DOHH2 (cell line): ENCODE measurements around the gene CLK3.

Source experiments
- H3F3A ChIP-seq: fragments of 200-600 bp; sonication (generic), shearing (Covaris generic); 2 replicates; pipeline ENCODE4 v1.6.0; 2016; ENCODE audit warnings: antibody characterized with exemption, mild to moderate bottlenecking; ENCODE audit not compliant: control insufficient read depth, insufficient read depth
- H3K27ac ChIP-seq: fragments of 200-600 bp; sonication (generic); 2 replicates; pipeline ENCODE4 v1.5.1; 2014; ENCODE audit warnings: low read depth, mild to moderate bottlenecking, low read length, moderate library complexity
- H3K27me3 ChIP-seq: fragments of 200-600 bp; sonication (generic); 2 replicates; pipeline ENCODE4 v1.6.1; 2014; ENCODE audit warnings: mild to moderate bottlenecking, low read length, mixed read lengths; ENCODE audit not compliant: control insufficient read depth
- H3K36me3 ChIP-seq: fragments of 200-600 bp; sonication (generic); 2 replicates; pipeline ENCODE4 v1.6.1; 2014; ENCODE audit warnings: mild to moderate bottlenecking, low read length, moderate library complexity, mixed read lengths; ENCODE audit not compliant: control insufficient read depth
- H3K4me1 ChIP-seq: fragments of 200-600 bp; sonication (generic); 2 replicates; pipeline ENCODE4 v1.6.1; 2014; ENCODE audit warnings: mild to moderate bottlenecking, low read length, mixed read lengths; ENCODE audit not compliant: control insufficient read depth
- H3K4me2 ChIP-seq: fragments of 200-600 bp; sonication (generic); 2 replicates; pipeline ENCODE4 v1.6.0; 2014; ENCODE audit warnings: mild to moderate bottlenecking, low read length, moderate library complexity
- H3K4me3 ChIP-seq: fragments of 200-600 bp; sonication (generic); 2 replicates; pipeline ENCODE4 v1.5.1; 2014; ENCODE audit warnings: mild to moderate bottlenecking, low read length, mixed read lengths
- H3K79me2 ChIP-seq: fragments of 200-600 bp; sonication (generic); 2 replicates; pipeline ENCODE4 v1.6.1; 2014; ENCODE audit warnings: mild to moderate bottlenecking, low read length, mixed read lengths; ENCODE audit not compliant: control insufficient read depth
- H3K9me2 ChIP-seq: fragments of 200-600 bp; sonication (generic); replicated peaks from 2 replicates; pipeline ENCODE4 v1.6.1; 2014; ENCODE audit warnings: mild to moderate bottlenecking, low read length, mixed read lengths; ENCODE audit not compliant: control insufficient read depth
- H3K9me3 ChIP-seq: fragments of 200-600 bp; sonication (generic); 2 replicates; pipeline ENCODE4 v1.6.1; 2014; ENCODE audit warnings: antibody characterized with exemption, low read length, mixed read lengths; ENCODE audit not compliant: control insufficient read depth, insufficient read depth
- H4K20me1 ChIP-seq: fragments of 200-600 bp; sonication (generic); 2 replicates; pipeline ENCODE4 v1.6.0; 2014; ENCODE audit warnings: low read depth, mild to moderate bottlenecking, antibody characterized with exemption, low read length, moderate library complexity; ENCODE audit not compliant: control insufficient read depth, insufficient read depth
- CTCF ChIP-seq: fragments of 200-600 bp; sonication (generic); IDR thresholded peaks from one replicate; pipeline ENCODE4 v1.5.1; 2014; ENCODE audit warnings: antibody characterized with exemption, mild to moderate bottlenecking, low read depth, low read length; ENCODE audit not compliant: poor library complexity, severe bottlenecking
- EZH2phosphoT487 ChIP-seq: fragments of 200-600 bp; sonication (generic); IDR thresholded peaks from 2 replicates; pipeline ENCODE4 v1.6.1; 2017; ENCODE audit warnings: borderline replicate concordance, mild to moderate bottlenecking, antibody characterized with exemption, low read length, moderate library complexity, mixed read lengths

Gene CLK3

GRCh38 chr15:74571191-74571590, 44.4 kb upstream of the CLK3 start:
- Histone ChIP-seq H3K4me1 (no peaks in the 10 kb centered on the region), H3K9me3 (no peaks in the 10 kb centered on the region), H3K27ac (no peak overlapping the region), H4K20me1 (no peaks in the 10 kb centered on the region), H3K79me2 (no peaks in the 10 kb centered on the region), H3K4me3 (no peak overlapping the region), H3K9me2 (no peaks in the 10 kb centered on the region), H3K4me2 (no peak overlapping the region), H3F3A (no peaks in the 10 kb centered on the region), H3K27me3 (peaks cover 58% of the 10 kb centered on the region), H3K36me3 (no peaks in the 10 kb centered on the region)
- TF ChIP-seq CTCF, result no peak
- no peak for TF ChIP-seq EZH2phosphoT487

GRCh38 chr15:74573987-74574386, 41.6 kb upstream of the CLK3 start:
- H3K9me2 ChIP-seq, result no peaks in the 10 kb centered on the region
- no peaks in the 10 kb centered on the region for H3F3A ChIP-seq
- H3K27me3 ChIP-seq, result peaks cover 36% of the 10 kb centered on the region
- H3K79me2 ChIP-seq, result no peaks in the 10 kb centered on the region
- no peaks in the 10 kb centered on the region for H3K9me3 ChIP-seq
- no peak overlapping the region for H3K27ac ChIP-seq
- TF ChIP-seq EZH2phosphoT487, result no peak
- TF ChIP-seq CTCF, result no peak
- H3K36me3 ChIP-seq, result no peaks in the 10 kb centered on the region
- no peaks in the 10 kb centered on the region for H3K4me1 ChIP-seq
- no peaks in the 10 kb centered on the region for H4K20me1 ChIP-seq
- no peak overlapping the region for H3K4me3 ChIP-seq
- no peak overlapping the region for H3K4me2 ChIP-seq

- H3K4me3 ChIP-seq, result no peak overlapping the region
- no peaks in the 10 kb centered on the region for H3K79me2 ChIP-seq
- H3K4me1 ChIP-seq, result no peaks in the 10 kb centered on the region
- H4K20me1 ChIP-seq, result no peaks in the 10 kb centered on the region
- no peaks in the 10 kb centered on the region for H3K9me3 ChIP-seq
- H3K27me3 ChIP-seq, result peaks cover 24% of the 10 kb centered on the region
- no peak overlapping the region for H3K4me2 ChIP-seq
- H3K36me3 ChIP-seq, result no peaks in the 10 kb centered on the region
- no peak overlapping the region for H3K27ac ChIP-seq
- no peak for TF ChIP-seq EZH2phosphoT487
- no peak for TF ChIP-seq CTCF
- H3F3A ChIP-seq, result no peaks in the 10 kb centered on the region
- no peaks in the 10 kb centered on the region for H3K9me2 ChIP-seq
These were observed 37.1 kb upstream of the CLK3 start for GRCh38 chr15:74578496-74578994.

GRCh38 chr15:74579001-74579400, 36.6 kb upstream of the CLK3 start:
- Histone ChIP-seq H3K4me3 (no peak overlapping the region), H3F3A (no peaks in the 10 kb centered on the region), H3K79me2 (no peaks in the 10 kb centered on the region), H3K4me1 (no peaks in the 10 kb centered on the region), H4K20me1 (no peaks in the 10 kb centered on the region), H3K9me2 (no peaks in the 10 kb centered on the region), H3K27ac (no peak overlapping the region), H3K4me2 (no peak overlapping the region), H3K27me3 (peaks cover 24% of the 10 kb centered on the region), H3K36me3 (no peaks in the 10 kb centered on the region), H3K9me3 (no peaks in the 10 kb centered on the region)
- TF ChIP-seq EZH2phosphoT487, result no peak
- no peak for TF ChIP-seq CTCF
